Measurements from ENCODE around the gene CAB39.
A peak's percentile ranks its signal among the peaks of the same experiment; 100 is the strongest.

Gene CAB39

GRCh38 chr2:230759481-230760167 is 47.0 kb downstream of the CAB39 start:
- no peaks in the 10 kb centered on the region for H3K27me3 ChIP-seq (ENCODE audit: control insufficient read depth, insufficient read depth, low read length)
- peak overlapping the region; percentile 59 for H3K9ac ChIP-seq (ENCODE audit: low read depth, low read length)
- peak overlapping the region; percentile 4 for H3K4me3 ChIP-seq (ENCODE audit: low read length)
- peaks cover 19% of the 10 kb centered on the region for H3K36me3 ChIP-seq (ENCODE audit: insufficient read depth, low read length)
- peaks cover 31% of the 10 kb centered on the region for H3K4me1 ChIP-seq (ENCODE audit: control insufficient read depth, insufficient read depth, low read length)
- no peaks in the 10 kb centered on the region for H3K9me3 ChIP-seq (replicated peaks; ENCODE audit: low read length)
- peak overlapping the region; percentile 54 for H3K4me2 ChIP-seq (ENCODE audit: low read length)

- peaks cover 28% of the 10 kb centered on the region for H3K36me3 ChIP-seq (ENCODE audit: insufficient read depth, low read length)
- no peak overlapping the region for H3K9ac ChIP-seq (ENCODE audit: low read depth, low read length)
- peaks cover 31% of the 10 kb centered on the region for H3K4me1 ChIP-seq (ENCODE audit: control insufficient read depth, insufficient read depth, low read length)
Observed at GRCh38 chr2:230761704-230762103, 49.1 kb downstream of the CAB39 start.

GRCh38 chr2:230762317-230762896 is 49.8 kb downstream of the CAB39 start:
- H3K9ac ChIP-seq (ENCODE audit: low read depth, low read length) = no peak overlapping the region
- no peak overlapping the region for H3K4me2 ChIP-seq (ENCODE audit: low read length)
- no peaks in the 10 kb centered on the region for H3K27me3 ChIP-seq (ENCODE audit: control insufficient read depth, insufficient read depth, low read length)
- no peaks in the 10 kb centered on the region for H3K9me3 ChIP-seq (replicated peaks; ENCODE audit: low read length)
- H3K4me1 ChIP-seq (ENCODE audit: control insufficient read depth, insufficient read depth, low read length) = peaks cover 25% of the 10 kb centered on the region
- H3K4me3 ChIP-seq (ENCODE audit: low read length) = no peak overlapping the region
- peaks cover 30% of the 10 kb centered on the region for H3K36me3 ChIP-seq (ENCODE audit: insufficient read depth, low read length)

More at GRCh38 chr2:230761704-230762103, 49.1 kb downstream of the CAB39 start:
- no peaks in the 10 kb centered on the region for H3K27me3 ChIP-seq (ENCODE audit: control insufficient read depth, insufficient read depth, low read length)
- H3K4me2 ChIP-seq (ENCODE audit: low read length) = no peak overlapping the region
- no peaks in the 10 kb centered on the region for H3K9me3 ChIP-seq (replicated peaks; ENCODE audit: low read length)
- H3K4me3 ChIP-seq (ENCODE audit: low read length) = no peak overlapping the region

GRCh38 chr2:230764346-230764745 is 51.7 kb downstream of the CAB39 start:
- peaks cover 30% of the 10 kb centered on the region for H3K36me3 ChIP-seq (ENCODE audit: insufficient read depth, low read length)
- no peak overlapping the region for H3K4me3 ChIP-seq (ENCODE audit: low read length)
- H3K9ac ChIP-seq (ENCODE audit: low read depth, low read length) = no peak overlapping the region
- no peaks in the 10 kb centered on the region for H3K9me3 ChIP-seq (replicated peaks; ENCODE audit: low read length)
- no peak overlapping the region for H3K4me2 ChIP-seq (ENCODE audit: low read length)
- peaks cover 6% of the 10 kb centered on the region for H3K4me1 ChIP-seq (ENCODE audit: control insufficient read depth, insufficient read depth, low read length)
- no peaks in the 10 kb centered on the region for H3K27me3 ChIP-seq (ENCODE audit: control insufficient read depth, insufficient read depth, low read length)

- no peaks in the 10 kb centered on the region for H3K4me1 ChIP-seq (ENCODE audit: control insufficient read depth, insufficient read depth, low read length)
- no peaks in the 10 kb centered on the region for H3K9me3 ChIP-seq (replicated peaks; ENCODE audit: low read length)
- peaks cover 30% of the 10 kb centered on the region for H3K36me3 ChIP-seq (ENCODE audit: insufficient read depth, low read length)
- no peak overlapping the region for H3K4me3 ChIP-seq (ENCODE audit: low read length)
- H3K4me2 ChIP-seq (ENCODE audit: low read length) = no peak overlapping the region
- no peak overlapping the region for H3K9ac ChIP-seq (ENCODE audit: low read depth, low read length)
- no peaks in the 10 kb centered on the region for H3K27me3 ChIP-seq (ENCODE audit: control insufficient read depth, insufficient read depth, low read length)
Observed at GRCh38 chr2:230765611-230766300, 53.1 kb downstream of the CAB39 start.

GRCh38 chr2:230767862-230768388 is 55.3 kb downstream of the CAB39 start:
- Histone ChIP-seq H3K9ac (ENCODE audit: low read depth, low read length) (no peak overlapping the region), H3K27me3 (ENCODE audit: control insufficient read depth, insufficient read depth, low read length) (no peaks in the 10 kb centered on the region), H3K4me1 (ENCODE audit: control insufficient read depth, insufficient read depth, low read length) (no peaks in the 10 kb centered on the region), H3K4me2 (ENCODE audit: low read length) (no peak overlapping the region), H3K9me3 (replicated peaks; ENCODE audit: low read length) (no peaks in the 10 kb centered on the region), H3K4me3 (ENCODE audit: low read length) (no peak overlapping the region), H3K36me3 (ENCODE audit: insufficient read depth, low read length) (peaks cover 16% of the 10 kb centered on the region)

- peaks cover 12% of the 10 kb centered on the region for H3K36me3 ChIP-seq (ENCODE audit: insufficient read depth, low read length)
Observed at GRCh38 chr2:230770804-230771203, 58.2 kb downstream of the CAB39 start.

GRCh38 chr2:230772156-230772555 is 59.5 kb downstream of the CAB39 start:
- Histone ChIP-seq H3K4me2 (ENCODE audit: low read length) (no peak overlapping the region), H3K9me3 (replicated peaks; ENCODE audit: low read length) (no peaks in the 10 kb centered on the region), H3K4me3 (ENCODE audit: low read length) (no peak overlapping the region), H3K36me3 (ENCODE audit: insufficient read depth, low read length) (peaks cover 5% of the 10 kb centered on the region), H3K9ac (ENCODE audit: low read depth, low read length) (no peak overlapping the region), H3K4me1 (ENCODE audit: control insufficient read depth, insufficient read depth, low read length) (peaks cover 19% of the 10 kb centered on the region), H3K27me3 (ENCODE audit: control insufficient read depth, insufficient read depth, low read length) (no peaks in the 10 kb centered on the region)

More at GRCh38 chr2:230770804-230771203, 58.2 kb downstream of the CAB39 start:
- Histone ChIP-seq H3K4me3 (ENCODE audit: low read length) (no peak overlapping the region), H3K27me3 (ENCODE audit: control insufficient read depth, insufficient read depth, low read length) (no peaks in the 10 kb centered on the region), H3K4me2 (ENCODE audit: low read length) (no peak overlapping the region), H3K9me3 (replicated peaks; ENCODE audit: low read length) (no peaks in the 10 kb centered on the region), H3K4me1 (ENCODE audit: control insufficient read depth, insufficient read depth, low read length) (peaks cover 19% of the 10 kb centered on the region), H3K9ac (ENCODE audit: low read depth, low read length) (no peak overlapping the region)

- H3K36me3 ChIP-seq (ENCODE audit: insufficient read depth, low read length) = peaks cover 5% of the 10 kb centered on the region
- no peak overlapping the region for H3K4me2 ChIP-seq (ENCODE audit: low read length)
- no peaks in the 10 kb centered on the region for H3K9me3 ChIP-seq (replicated peaks; ENCODE audit: low read length)
- no peak overlapping the region for H3K9ac ChIP-seq (ENCODE audit: low read depth, low read length)
- H3K27me3 ChIP-seq (ENCODE audit: control insufficient read depth, insufficient read depth, low read length) = no peaks in the 10 kb centered on the region
- H3K4me1 ChIP-seq (ENCODE audit: control insufficient read depth, insufficient read depth, low read length) = peaks cover 28% of the 10 kb centered on the region
- no peak overlapping the region for H3K4me3 ChIP-seq (ENCODE audit: low read length)
Observed at GRCh38 chr2:230773039-230773773, 60.6 kb downstream of the CAB39 start.

GRCh38 chr2:230774348-230774951 is 61.8 kb downstream of the CAB39 start:
- Histone ChIP-seq H3K4me2 (ENCODE audit: low read length) (peak overlapping the region; percentile 54), H3K9me3 (replicated peaks; ENCODE audit: low read length) (no peaks in the 10 kb centered on the region), H3K27me3 (ENCODE audit: control insufficient read depth, insufficient read depth, low read length) (no peaks in the 10 kb centered on the region), H3K4me1 (ENCODE audit: control insufficient read depth, insufficient read depth, low read length) (peaks cover 39% of the 10 kb centered on the region), H3K4me3 (ENCODE audit: low read length) (peak overlapping the region; percentile 50), H3K36me3 (ENCODE audit: insufficient read depth, low read length) (peaks cover 5% of the 10 kb centered on the region), H3K9ac (ENCODE audit: low read depth, low read length) (peak overlapping the region; percentile 64)

GRCh38 chr2:230775737-230776136 is 63.1 kb downstream of the CAB39 start:
- H3K4me3 ChIP-seq (ENCODE audit: low read length) = no peak overlapping the region
- no peaks in the 10 kb centered on the region for H3K27me3 ChIP-seq (ENCODE audit: control insufficient read depth, insufficient read depth, low read length)
- no peaks in the 10 kb centered on the region for H3K9me3 ChIP-seq (replicated peaks; ENCODE audit: low read length)
- peaks cover 5% of the 10 kb centered on the region for H3K36me3 ChIP-seq (ENCODE audit: insufficient read depth, low read length)
- no peak overlapping the region for H3K4me2 ChIP-seq (ENCODE audit: low read length)
- H3K9ac ChIP-seq (ENCODE audit: low read depth, low read length) = no peak overlapping the region
- peaks cover 39% of the 10 kb centered on the region for H3K4me1 ChIP-seq (ENCODE audit: control insufficient read depth, insufficient read depth, low read length)
